Measurements from ENCODE around the gene CRY2. TPM values are rescaled to one million over a fixed set of nuclear protein-coding genes. Genes with fewer than 3 reads are reported as not detected.
"Not testable (repeated sequence)": the region's sequence is repeated elsewhere in the genome, so short reads cannot be mapped to it uniquely, and the experiment has no call there.

Gene CRY2
- total RNA-seq, 2 donors from 2014 or later: 19.8 to 20.1 TPM

DNA sequence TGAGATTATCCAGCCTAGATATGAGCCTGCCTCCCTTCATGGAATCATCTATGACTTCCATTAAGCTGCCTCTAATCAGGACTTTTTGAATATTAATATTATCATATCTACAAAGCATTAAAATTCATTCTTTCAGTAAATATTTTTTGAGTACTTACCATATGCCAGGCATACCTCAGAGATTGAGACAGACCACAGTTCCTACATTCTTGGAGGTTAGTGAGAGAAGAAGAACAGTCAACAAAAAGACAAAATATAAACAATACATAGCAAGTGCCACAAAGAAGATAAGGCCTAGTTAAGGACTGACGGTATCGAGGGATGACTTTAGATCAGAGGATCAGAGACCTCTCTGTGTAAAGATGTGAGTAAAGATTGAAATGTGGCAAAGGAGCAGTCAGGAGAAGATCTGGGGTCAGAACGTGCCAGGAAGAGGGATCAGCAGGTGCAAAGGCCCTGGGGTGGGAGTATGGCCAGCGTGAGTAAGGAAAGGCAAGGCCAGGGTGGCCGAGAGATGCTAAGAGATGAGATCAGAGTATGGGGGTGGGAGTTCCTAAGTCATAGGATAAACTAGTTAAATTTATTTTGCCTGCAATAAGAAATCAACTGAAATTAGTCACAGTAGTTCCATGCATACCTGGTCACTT, 26.9 kb upstream of the CRY2 start:
- Histone ChIP-seq H3K4me3 (ENCODE audit: low read length) (no peak overlapping the region), H3K9ac (ENCODE audit: extremely low read depth, low read length, poor library complexity, severe bottlenecking) (no peak overlapping the region), H3K9me3 (ENCODE audit: control insufficient read depth, low read length) (no peaks in the 10 kb centered on the region), H3K36me3 (ENCODE audit: control insufficient read depth, insufficient read depth, low read length) (no peaks in the 10 kb centered on the region), H3K27me3 (ENCODE audit: control insufficient read depth, insufficient read depth, low read length, poor library complexity, severe bottlenecking) (no peaks in the 10 kb centered on the region), H3K4me1 (ENCODE audit: control insufficient read depth, insufficient read depth, low read length) (no peaks in the 10 kb centered on the region), H3K27ac (ENCODE audit: low read depth, low read length) (no peak overlapping the region)
- no peaks in the 10 kb centered on the region for H3K36me3 Mint-ChIP-seq (ENCODE audit: low read depth)
- H3K27me3 Mint-ChIP-seq (ENCODE audit: insufficient read depth): no peaks in the 10 kb centered on the region
- H3K4me1 Mint-ChIP-seq: peaks cover 3% of the 10 kb centered on the region
- DNase-seq: no peak
- H3K9me3 Mint-ChIP-seq: no peaks in the 10 kb centered on the region
- no peak overlapping the region for H3K27ac Mint-ChIP-seq
- WGBS, 2 experiments (ENCODE audit: insufficient coverage in 1 of 2, insufficient read length in 1 of 2): 92 to 100% methylated on average over 3 to 5 of the region's 5 CpGs
- H3K4me3 Mint-ChIP-seq: no peak overlapping the region
- TF ChIP-seq, protein P1, sequence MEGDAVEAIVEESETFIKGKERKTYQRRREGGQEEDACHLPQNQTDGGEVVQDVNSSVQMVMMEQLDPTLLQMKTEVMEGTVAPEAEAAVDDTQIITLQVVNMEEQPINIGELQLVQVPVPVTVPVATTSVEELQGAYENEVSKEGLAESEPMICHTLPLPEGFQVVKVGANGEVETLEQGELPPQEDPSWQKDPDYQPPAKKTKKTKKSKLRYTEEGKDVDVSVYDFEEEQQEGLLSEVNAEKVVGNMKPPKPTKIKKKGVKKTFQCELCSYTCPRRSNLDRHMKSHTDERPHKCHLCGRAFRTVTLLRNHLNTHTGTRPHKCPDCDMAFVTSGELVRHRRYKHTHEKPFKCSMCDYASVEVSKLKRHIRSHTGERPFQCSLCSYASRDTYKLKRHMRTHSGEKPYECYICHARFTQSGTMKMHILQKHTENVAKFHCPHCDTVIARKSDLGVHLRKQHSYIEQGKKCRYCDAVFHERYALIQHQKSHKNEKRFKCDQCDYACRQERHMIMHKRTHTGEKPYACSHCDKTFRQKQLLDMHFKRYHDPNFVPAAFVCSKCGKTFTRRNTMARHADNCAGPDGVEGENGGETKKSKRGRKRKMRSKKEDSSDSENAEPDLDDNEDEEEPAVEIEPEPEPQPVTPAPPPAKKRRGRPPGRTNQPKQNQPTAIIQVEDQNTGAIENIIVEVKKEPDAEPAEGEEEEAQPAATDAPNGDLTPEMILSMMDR (conservative IDR thresholded peaks at IDR 0.05): no peak

DNA sequence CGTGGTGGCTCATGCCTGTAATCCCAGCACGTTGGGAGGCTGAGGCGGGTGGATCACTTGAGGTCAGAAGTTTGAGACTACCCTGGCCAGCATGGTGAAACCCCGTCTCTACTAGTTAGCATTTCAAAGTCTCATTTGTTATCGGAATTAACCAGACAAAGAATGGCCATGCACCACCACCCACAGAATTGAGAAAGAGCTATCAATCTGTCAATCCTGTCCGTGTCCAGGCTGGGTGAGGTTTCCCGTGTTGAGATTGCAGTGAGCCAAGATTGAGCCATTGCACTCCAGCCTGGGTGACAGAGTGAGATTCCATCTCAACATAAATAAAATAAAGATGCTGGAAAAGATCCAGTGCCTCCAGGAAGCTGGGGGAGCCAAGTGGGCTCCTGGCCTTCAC, 20.8 kb upstream of the CRY2 start:
- WGBS, 2 experiments (ENCODE audit: insufficient coverage in 1 of 2, insufficient read length in 1 of 2): 52 to 58% methylated on average over 7 of the region's 7 CpGs
- peaks cover 11% of the 10 kb centered on the region for H3K27me3 ChIP-seq (ENCODE audit: control insufficient read depth, insufficient read depth, low read length, poor library complexity, severe bottlenecking)
- H3K9me3 Mint-ChIP-seq; H3K4me3 Mint-ChIP-seq; H3K4me1 Mint-ChIP-seq; H3K36me3 Mint-ChIP-seq (ENCODE audit: low read depth); H3K9me3 ChIP-seq (ENCODE audit: control insufficient read depth, low read length); H3K4me3 ChIP-seq (ENCODE audit: low read length); H3K9ac ChIP-seq (ENCODE audit: extremely low read depth, low read length, poor library complexity, severe bottlenecking); H3K27ac ChIP-seq (ENCODE audit: low read depth, low read length); H3K4me1 ChIP-seq (ENCODE audit: control insufficient read depth, insufficient read depth, low read length); H3K36me3 ChIP-seq (ENCODE audit: control insufficient read depth, insufficient read depth, low read length); H3K27ac Mint-ChIP-seq; DNase-seq: not testable (repeated sequence)
- H3K27me3 Mint-ChIP-seq (ENCODE audit: insufficient read depth): peaks cover 18% of the 10 kb centered on the region

DNA sequence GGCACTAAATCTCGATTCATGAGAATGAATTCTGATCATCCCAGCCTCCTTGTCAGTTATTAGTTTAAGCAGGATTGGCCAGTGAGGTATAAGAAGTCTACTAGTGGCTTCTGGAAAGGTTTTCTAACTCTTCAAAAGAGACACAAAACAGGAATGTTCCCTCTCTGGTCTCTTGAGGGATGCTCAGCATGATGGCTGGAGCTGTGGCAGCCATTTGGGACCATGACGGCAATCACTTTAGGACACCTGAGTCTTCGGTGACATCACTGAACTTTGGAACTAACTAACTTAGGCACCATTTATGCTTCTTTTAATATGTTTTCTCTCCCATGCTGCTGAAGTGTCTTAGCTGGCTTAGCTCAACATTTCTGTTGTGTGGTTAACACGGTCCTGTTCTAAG, 20.2 kb upstream of the CRY2 start:
- 91 to 92% methylated on average over 4 of the region's 4 CpGs for WGBS, 2 experiments (ENCODE audit: insufficient coverage in 1 of 2, insufficient read length in 1 of 2)
- H3K27ac Mint-ChIP-seq: no peak overlapping the region
- Histone ChIP-seq H3K27ac (ENCODE audit: low read depth, low read length) (no peak overlapping the region), H3K9ac (ENCODE audit: extremely low read depth, low read length, poor library complexity, severe bottlenecking) (no peak overlapping the region), H3K36me3 (ENCODE audit: control insufficient read depth, insufficient read depth, low read length) (no peaks in the 10 kb centered on the region), H3K9me3 (ENCODE audit: control insufficient read depth, low read length) (no peaks in the 10 kb centered on the region), H3K27me3 (ENCODE audit: control insufficient read depth, insufficient read depth, low read length, poor library complexity, severe bottlenecking) (peaks cover 11% of the 10 kb centered on the region), H3K4me1 (ENCODE audit: control insufficient read depth, insufficient read depth, low read length) (no peaks in the 10 kb centered on the region), H3K4me3 (ENCODE audit: low read length) (no peak overlapping the region)
- H3K4me3 Mint-ChIP-seq: no peak overlapping the region
- H3K27me3 Mint-ChIP-seq (ENCODE audit: insufficient read depth): peaks cover 18% of the 10 kb centered on the region
- TF ChIP-seq, protein P1 (conservative IDR thresholded peaks at IDR 0.05): no peak
- H3K36me3 Mint-ChIP-seq (ENCODE audit: low read depth): no peaks in the 10 kb centered on the region
- peaks cover 4% of the 10 kb centered on the region for H3K9me3 Mint-ChIP-seq
- no peaks in the 10 kb centered on the region for H3K4me1 Mint-ChIP-seq
- DNase-seq: no peak

DNA sequence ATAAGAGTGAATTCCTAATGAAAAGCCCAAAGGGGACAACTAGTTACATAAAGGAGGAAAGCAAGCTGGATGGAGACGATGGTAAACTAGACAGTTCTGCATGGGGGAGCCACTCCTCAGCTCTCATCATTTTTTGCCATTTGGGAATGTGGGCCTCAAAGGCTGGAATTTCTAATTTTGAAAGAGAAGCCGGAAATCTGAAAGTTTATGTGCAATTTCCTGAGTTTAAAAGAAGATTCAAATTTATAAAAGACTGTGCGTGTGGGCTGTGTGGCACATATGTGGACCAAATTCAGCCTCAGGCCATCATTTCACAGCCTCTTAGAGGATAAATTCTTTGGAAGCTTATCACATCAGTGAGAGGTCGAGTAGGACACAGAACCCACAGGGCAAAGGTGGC, 18.3 kb upstream of the CRY2 start:
- 85 to 89% methylated on average over 4 of the region's 4 CpGs for WGBS, 2 experiments (ENCODE audit: insufficient coverage in 1 of 2, insufficient read length in 1 of 2)
- H3K27ac ChIP-seq (ENCODE audit: low read depth, low read length): no peak overlapping the region
- H3K27me3 ChIP-seq (ENCODE audit: control insufficient read depth, insufficient read depth, low read length, poor library complexity, severe bottlenecking): peaks cover 11% of the 10 kb centered on the region
- Mint-ChIP-seq H3K27me3 (ENCODE audit: insufficient read depth) (peaks cover 18% of the 10 kb centered on the region), H3K4me3 (no peak overlapping the region), H3K9me3 (peaks cover 4% of the 10 kb centered on the region), H3K36me3 (ENCODE audit: low read depth) (no peaks in the 10 kb centered on the region), H3K27ac (no peak overlapping the region), H3K4me1 (no peaks in the 10 kb centered on the region)
- H3K9ac ChIP-seq (ENCODE audit: extremely low read depth, low read length, poor library complexity, severe bottlenecking): no peak overlapping the region
- no peaks in the 10 kb centered on the region for H3K36me3 ChIP-seq (ENCODE audit: control insufficient read depth, insufficient read depth, low read length)
- H3K4me1 ChIP-seq (ENCODE audit: control insufficient read depth, insufficient read depth, low read length): no peaks in the 10 kb centered on the region
- TF ChIP-seq, protein P1 (conservative IDR thresholded peaks at IDR 0.05): no peak
- H3K9me3 ChIP-seq (ENCODE audit: control insufficient read depth, low read length): no peaks in the 10 kb centered on the region
- no peak for DNase-seq
- no peak overlapping the region for H3K4me3 ChIP-seq (ENCODE audit: low read length)
